Ovary (tissue), 3 donors: ENCODE data around the gene WDR54.

Experiments
- POLR2A ChIP-seq: fragments of 450-650 bp; IDR thresholded peaks from one replicate; pipeline ENCODE4 v1.6.1; 2017; ENCODE audit warnings: antibody characterized with exemption, mild to moderate bottlenecking, moderate library complexity
- TF ChIP-seq, protein P1 (sequence below), 3 donors: fragments of 450-650 bp in 2 of 3; fragments of 200-600 bp in 1 of 3; IDR thresholded peaks; one replicate each; pipeline versions ENCODE4 v1.5.1 to v1.8.0; 2016 to 2022; ENCODE audit warnings: antibody characterized with exemption in 3 of 3, mild to moderate bottlenecking in 1 of 3
- donor health status: DM: no; HTN: no; CAD: no.

DNA sequence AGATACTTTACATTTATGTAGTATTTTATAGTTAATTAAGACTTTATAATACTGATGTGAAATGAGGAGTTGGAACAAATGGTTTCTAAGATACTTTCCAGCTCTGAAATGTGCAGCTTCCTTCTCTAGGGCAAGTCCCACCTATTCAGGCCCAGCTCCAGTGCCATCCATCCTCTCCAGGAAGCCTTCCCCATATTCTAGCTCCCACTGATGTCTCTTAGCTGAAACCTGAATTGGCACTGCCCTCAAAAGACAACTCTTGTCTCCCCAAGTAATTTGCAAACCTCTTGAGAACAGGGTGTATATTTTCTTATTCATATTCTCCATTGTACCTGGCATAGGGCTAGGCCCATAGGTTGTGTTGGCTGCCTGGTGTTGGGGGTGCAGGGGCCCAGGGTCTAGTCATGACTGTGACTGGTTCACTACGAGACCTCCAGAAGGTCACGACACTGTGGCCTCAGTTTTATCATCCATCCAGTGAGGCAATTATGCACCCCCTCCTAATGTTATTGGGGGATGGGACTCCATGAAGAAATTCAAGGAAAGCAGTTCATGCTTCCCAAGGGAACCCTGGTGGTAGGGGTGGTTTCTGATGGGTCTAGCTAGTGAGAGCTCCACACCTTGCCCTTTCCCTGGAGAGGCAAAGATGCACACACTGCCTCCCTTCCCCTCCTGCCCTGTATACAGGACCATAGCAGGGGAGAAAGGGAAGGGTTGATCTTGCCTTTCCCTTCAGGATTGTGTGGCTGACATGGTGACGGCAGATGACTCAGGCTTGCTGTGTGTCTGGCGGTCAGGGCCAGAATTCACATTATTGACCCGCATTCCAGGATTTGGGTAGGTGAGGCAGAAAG lies 2.8 kb downstream of the WDR54 start:
- TF ChIP-seq, protein P1, sequence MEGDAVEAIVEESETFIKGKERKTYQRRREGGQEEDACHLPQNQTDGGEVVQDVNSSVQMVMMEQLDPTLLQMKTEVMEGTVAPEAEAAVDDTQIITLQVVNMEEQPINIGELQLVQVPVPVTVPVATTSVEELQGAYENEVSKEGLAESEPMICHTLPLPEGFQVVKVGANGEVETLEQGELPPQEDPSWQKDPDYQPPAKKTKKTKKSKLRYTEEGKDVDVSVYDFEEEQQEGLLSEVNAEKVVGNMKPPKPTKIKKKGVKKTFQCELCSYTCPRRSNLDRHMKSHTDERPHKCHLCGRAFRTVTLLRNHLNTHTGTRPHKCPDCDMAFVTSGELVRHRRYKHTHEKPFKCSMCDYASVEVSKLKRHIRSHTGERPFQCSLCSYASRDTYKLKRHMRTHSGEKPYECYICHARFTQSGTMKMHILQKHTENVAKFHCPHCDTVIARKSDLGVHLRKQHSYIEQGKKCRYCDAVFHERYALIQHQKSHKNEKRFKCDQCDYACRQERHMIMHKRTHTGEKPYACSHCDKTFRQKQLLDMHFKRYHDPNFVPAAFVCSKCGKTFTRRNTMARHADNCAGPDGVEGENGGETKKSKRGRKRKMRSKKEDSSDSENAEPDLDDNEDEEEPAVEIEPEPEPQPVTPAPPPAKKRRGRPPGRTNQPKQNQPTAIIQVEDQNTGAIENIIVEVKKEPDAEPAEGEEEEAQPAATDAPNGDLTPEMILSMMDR (IDR thresholded peaks at IDR 0.05): no peak
- no peak for TF ChIP-seq POLR2A
